GM12878 (cell line): Measurements from ENCODE around the gene SQOR. TPM values are rescaled to one million over a fixed set of nuclear protein-coding genes. Genes with fewer than 3 reads are reported as not detected.
"Not testable (repeated sequence)": the region's sequence is repeated elsewhere in the genome, so short reads cannot be mapped to it uniquely, and the experiment has no call there.

Source experiments
- ATAC-seq: fragments of 200-7000 bp; cut with Tn5 transposase; 3 replicates; pipeline ENCODE4 v1.9.1; 2020; ENCODE audit warnings: mild to moderate bottlenecking, moderate library complexity
- BruUV-seq: library from RNA; stranded (reverse); fragments of 400-500 nt; replicated peaks from 2 replicates; lab custom pipeline; 2021; lab: Mats Ljungman, UMichigan
- CTCF ChIA-PET: fragments of 300-600 bp; sonication (Branson Sonifier 250); formaldehyde crosslinking; extraction: SDS; loops from one replicate; lab custom pipeline; 2021; ENCODE audit warnings: inconsistent platforms; lab: Yijun Ruan, JAX
- POLR2A ChIA-PET: fragments of 350-600 bp; formaldehyde crosslinking; extraction: SDS; loops from one replicate; lab custom pipeline; 2021; ENCODE audit warnings: inconsistent platforms; lab: Charles Lee
- RAD21 ChIA-PET: fragments of 300-600 bp; sonication (Branson Sonifier 250); formaldehyde crosslinking; loops from one replicate; lab custom pipeline; 2023; ENCODE audit warnings: antibody characterized with exemption; ENCODE audit not compliant: unreplicated experiment; lab: Charles Lee
- SMC1A ChIA-PET: fragments of 300-600 bp; sonication (Branson Sonifier 250); formaldehyde crosslinking; loops from one replicate; lab custom pipeline; 2023; ENCODE audit not compliant: unreplicated experiment, uncharacterized antibody; lab: Charles Lee
- DNase-seq: peaks from one replicate; pipeline ENCODE4 v3.0.0-alpha.2; 2011; ENCODE audit warnings: low read depth, low spot score
- FAIRE-seq: peaks from 3 replicates; lab custom pipeline; 2011; peaks lifted over from hg19 to GRCh38; lab: Jason Lieb, UNC
- H2AFZ ChIP-seq: 2 replicates; pipeline ENCODE4 v1.6.0; 2011; ENCODE audit warnings: low read depth, low read length, control low read depth; ENCODE audit not compliant: control insufficient read depth
- H3K27ac ChIP-seq: 2 replicates; pipeline ENCODE4 v1.5.1; 2011; ENCODE audit warnings: control low read depth; ENCODE audit not compliant: control insufficient read depth, insufficient read depth
- H3K27me3 ChIP-seq, 2 experiments: replicated peaks in 1 of 2; 2 replicates each; pipeline versions ENCODE4 v1.6.0 to v1.6.1; 2011; ENCODE audit warnings: low read length in 1 of 2; ENCODE audit not compliant: control insufficient read depth in 2 of 2, insufficient read depth in 2 of 2
- H3K36me3 ChIP-seq, 2 experiments: 2 replicates each; pipeline ENCODE4 v1.5.1; 2011; ENCODE audit warnings: low read length in 1 of 2; ENCODE audit not compliant: control insufficient read depth in 2 of 2, insufficient read depth in 2 of 2
- H3K4me1 ChIP-seq: 2 replicates; pipeline ENCODE4 v1.6.1; 2011; ENCODE audit warnings: mild to moderate bottlenecking, low read length, moderate library complexity, mixed read lengths; ENCODE audit not compliant: control insufficient read depth, insufficient read depth
- H3K4me2 ChIP-seq: 2 replicates; pipeline ENCODE4 v1.6.0; 2011; ENCODE audit warnings: control low read depth; ENCODE audit not compliant: control insufficient read depth, insufficient read depth
- H3K4me3 ChIP-seq: fragments of 200-600 bp; sonication (generic); 2 replicates; pipeline ENCODE4 v1.5.1; 2016
- H3K79me2 ChIP-seq: 2 replicates; pipeline ENCODE4 v1.6.0; 2011; ENCODE audit warnings: low read length; ENCODE audit not compliant: control insufficient read depth, insufficient read depth
- H3K9ac ChIP-seq: 2 replicates; pipeline ENCODE4 v1.8.0; 2011; ENCODE audit warnings: low read length, control low read depth, mixed read lengths; ENCODE audit not compliant: control insufficient read depth, insufficient read depth
- H3K9me3 ChIP-seq: replicated peaks from 3 replicates; pipeline ENCODE4 v1.5.1; 2011; ENCODE audit warnings: mild to moderate bottlenecking, low read length; ENCODE audit not compliant: control insufficient read depth, insufficient read depth
- H4K20me1 ChIP-seq: 2 replicates; pipeline ENCODE4 v1.6.0; 2011; ENCODE audit not compliant: control insufficient read depth, insufficient read depth
- BMI1 ChIP-seq: fragments of 450-650 bp; IDR thresholded peaks from 2 replicates; pipeline ENCODE4 v1.6.1; 2016; ENCODE audit warnings: mild to moderate bottlenecking, moderate library complexity, borderline replicate concordance
- EP300 ChIP-seq, 2 experiments: fragments of 150-350 bp in 1 of 2; IDR thresholded peaks; 2 replicates each; pipeline ENCODE4 v1.6.1; 2011 to 2012; ENCODE audit warnings: low read depth in 2 of 2, low read length in 2 of 2, borderline replicate concordance in 1 of 2, improper control_type of control experiment in 1 of 2, inconsistent platforms in 1 of 2; ENCODE audit not compliant: control insufficient read depth in 1 of 2
- JUND ChIP-seq: IDR thresholded peaks from 2 replicates; pipeline ENCODE4 v1.6.1; 2012; ENCODE audit warnings: low read depth, mild to moderate bottlenecking, low read length, improper control_type of control experiment, moderate library complexity
- MYC ChIP-seq: IDR thresholded peaks from 2 replicates; pipeline ENCODE4 v1.6.1; 2011; ENCODE audit warnings: mild to moderate bottlenecking, low read length, moderate library complexity, inconsistent platforms; ENCODE audit not compliant: insufficient read depth, insufficient replicate concordance, insufficient read length, severe bottlenecking
- POLR2AphosphoS2 ChIP-seq: IDR thresholded peaks from 2 replicates; pipeline ENCODE4 v1.6.1; 2011; ENCODE audit warnings: low read depth, mild to moderate bottlenecking, low read length, improper control_type of control experiment, moderate library complexity
- SMC3 ChIP-seq: IDR thresholded peaks from 2 replicates; pipeline ENCODE4 v1.6.1; 2011; ENCODE audit warnings: low read length, improper control_type of control experiment, borderline replicate concordance
- TARDBP ChIP-seq: IDR thresholded peaks from 2 replicates; pipeline ENCODE4 v1.6.1; 2016; ENCODE audit warnings: borderline replicate concordance
- TBL1XR1 ChIP-seq: IDR thresholded peaks from 2 replicates; pipeline ENCODE4 v1.6.1; 2012; ENCODE audit warnings: low read depth, low read length, improper control_type of control experiment
- YBX1 ChIP-seq: fragments of 450-650 bp; IDR thresholded peaks from 2 replicates; pipeline ENCODE4 v1.6.1; 2016; ENCODE audit warnings: antibody characterized with exemption
- WGBS: methylation state at CpG from one replicate; pipeline ENCODE4 v1.1.6; 2016; ENCODE audit warnings: low lambda C conversion rate; ENCODE audit not compliant: insufficient replicate concordance, insufficient coverage; ENCODE audit errors: missing lambda C conversion rate; 5-methylcytosine and 5-hydroxymethylcytosine counted together
- in situ Hi-C: fragments of 300-500 bp; cut with MboI; formaldehyde crosslinking; loops from 9 replicates; pipeline ENCODE4 v1.14.3; 2018; ENCODE audit warnings: mixed read lengths
- intact Hi-C: fragments of 100-400 bp; cut with micrococcal nuclease; formaldehyde crosslinking; loops from one replicate; pipeline ENCODE4 v1.14.2; 2022; ENCODE audit not compliant: unreplicated experiment
- polyA plus RNA-seq, 11 experiments: library from polyadenylated mRNA; depleted of rRNA in 4 of 11; unstranded in 6 of 11; stranded (reverse) in 5 of 11; fragments of >200 nt; fragmentation: Nextera tagmentation in 4 of 11; fragmentation: Illumina TruSeq in 1 of 11; extraction: Ambion mirVana in 4 of 11; extraction: Trizol in 1 of 11; gene quantifications; 1 replicate in 1 of 11; 2 replicates in 10 of 11; pipeline versions ENCODE4 v1.2.1 to v1.2.3, GENCODE V29; 2011 to 2016; ENCODE audit warnings: inconsistent platforms in 2 of 11, missing spikeins in 2 of 11, low read depth in 1 of 11
- total RNA-seq, 4 experiments: library from RNA; depleted of rRNA in 3 of 4; stranded (reverse); fragments of >200 nt in 3 of 4; fragmentation: Illumina TruSeq in 1 of 4; extraction: Trizol in 1 of 4; gene quantifications; 2 replicates each; pipeline versions ENCODE4 v1.2.1 to v1.2.3, GENCODE V29; 2013 to 2021
- TF ChIP-seq, protein P1 (sequence below): fragments of 150-350 bp; IDR thresholded peaks from 2 replicates; pipeline ENCODE4 v1.6.1; 2014; ENCODE audit warnings: mild to moderate bottlenecking, low read depth, low read length
- TF ChIP-seq, protein P2 (sequence below): fragments of 450-650 bp; formaldehyde crosslinking; IDR thresholded peaks from 2 replicates; pipeline ENCODE4 v1.4.0; 2020; ENCODE audit warnings: mild to moderate bottlenecking, moderate library complexity

Gene SQOR
- total and polyA plus RNA-seq, 10 of the 15 experiments (the other 5 are each of a cell fraction or from before 2014, with no cell fraction given), result 14.5 to 74.7 (median 44.2) TPM

DNA sequence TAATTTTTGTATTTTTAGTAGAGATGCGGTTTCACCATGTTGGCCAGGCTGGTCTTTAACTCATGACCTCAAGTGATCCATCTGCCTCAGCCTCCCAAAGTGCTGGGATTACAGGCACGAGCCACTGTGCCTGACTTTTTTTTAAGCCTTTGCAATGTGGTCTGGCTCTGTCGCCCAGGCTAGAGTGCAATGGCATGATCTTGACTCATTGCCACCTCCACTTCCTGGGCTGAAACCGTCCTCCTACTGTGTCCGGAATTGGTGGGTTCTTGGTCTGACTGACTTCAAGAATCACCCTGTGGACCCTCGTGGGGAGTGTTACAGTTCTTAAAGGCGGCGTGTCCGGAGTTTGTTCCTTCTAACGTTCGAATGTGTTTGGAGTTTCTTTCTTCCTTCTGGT lies 15.2 kb downstream of the SQOR start:
- H3K27me3 ChIP-seq, intact Hi-C loops, H3K36me3 ChIP-seq, H3K27ac ChIP-seq, H3K4me1 ChIP-seq, FAIRE-seq, H3K9ac ChIP-seq, BruUV-seq, RAD21 ChIA-PET, POLR2A ChIA-PET, SMC1A ChIA-PET, H3K4me2 ChIP-seq, DNase-seq, H4K20me1 ChIP-seq, H3K4me3 ChIP-seq, H3K79me2 ChIP-seq, ATAC-seq, in situ Hi-C loops, H3K9me3 ChIP-seq, H2AFZ ChIP-seq: not testable (repeated sequence)
- CTCF ChIA-PET, result interaction anchor here (1.5 kb wide), 1 partner anchor 55 kb away, joined by 3 read pairs; no protein-coding TSS in a partner anchor
- 40% methylated on average over 11 of the region's 11 CpGs for WGBS

DNA sequence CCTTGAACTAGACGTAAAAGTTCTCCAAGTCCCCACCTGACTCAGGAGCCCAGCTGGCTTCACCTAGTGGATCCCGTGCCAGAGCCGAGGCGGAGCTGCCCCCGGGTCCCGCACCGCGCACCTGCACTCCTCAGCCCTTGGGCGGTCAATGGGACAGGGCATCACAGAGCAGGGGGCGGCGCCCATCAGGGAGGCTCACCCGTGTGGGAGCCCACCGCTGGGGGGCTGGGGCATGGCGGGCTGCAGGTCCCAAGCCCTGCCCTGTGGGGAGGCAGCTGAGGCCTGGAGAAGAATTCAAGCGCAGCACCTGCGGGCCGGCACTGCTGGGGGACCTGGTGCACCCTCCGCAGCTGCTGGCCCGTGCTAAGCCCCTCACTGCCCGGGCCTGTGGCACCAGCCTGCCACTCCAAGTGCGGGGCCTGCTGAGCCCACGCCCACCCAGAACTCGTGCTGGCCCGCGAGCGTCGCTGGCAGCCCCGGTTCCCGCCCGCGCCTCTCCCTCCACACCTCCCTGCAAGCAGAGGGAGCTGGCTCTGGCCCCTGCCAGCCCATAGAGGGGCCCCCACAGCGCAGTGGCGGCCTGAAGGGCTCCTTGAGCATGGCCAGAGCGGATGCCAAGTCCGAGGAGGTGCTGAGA lies 16.2 kb downstream of the SQOR start:
- no peak overlapping the region for H2AFZ ChIP-seq
- no peaks in the 10 kb centered on the region for H4K20me1 ChIP-seq
- 97% methylated on average over 33 of the region's 35 CpGs for WGBS
- no peak overlapping the region for H3K27ac ChIP-seq
- ChIA-PET RAD21 (no interaction called here), SMC1A (no interaction called here), CTCF (no interaction called here), POLR2A (no interaction called here)
- no TSS peak for BruUV-seq
- intact Hi-C loops (no loop called here), in situ Hi-C loops (no loop called here)
- DNase-seq (no peak), ATAC-seq (no peak), FAIRE-seq (no peak)
- no peaks in the 10 kb centered on the region for H3K27me3 ChIP-seq
- H3K9ac ChIP-seq, result no peak overlapping the region
- H3K4me3 ChIP-seq, result no peak overlapping the region
- H3K9me3 ChIP-seq, result no peaks in the 10 kb centered on the region; the same call in 2 of the 3 replicates
- H3K4me2 ChIP-seq, result no peak overlapping the region
- H3K36me3 ChIP-seq, result no peaks in the 10 kb centered on the region
- peaks cover 2% of the 10 kb centered on the region; the same call in 1 of the 2 replicates for H3K4me1 ChIP-seq
- no peaks in the 10 kb centered on the region; the same call in none of the 2 replicates for H3K79me2 ChIP-seq
- TF ChIP-seq BMI1, result no peak
- TF ChIP-seq TARDBP, result no peak
- no peak for TF ChIP-seq MYC
- no peak for TF ChIP-seq YBX1
- TF ChIP-seq TBL1XR1, result no peak
- no peak for TF ChIP-seq POLR2AphosphoS2
- TF ChIP-seq, protein P1, sequence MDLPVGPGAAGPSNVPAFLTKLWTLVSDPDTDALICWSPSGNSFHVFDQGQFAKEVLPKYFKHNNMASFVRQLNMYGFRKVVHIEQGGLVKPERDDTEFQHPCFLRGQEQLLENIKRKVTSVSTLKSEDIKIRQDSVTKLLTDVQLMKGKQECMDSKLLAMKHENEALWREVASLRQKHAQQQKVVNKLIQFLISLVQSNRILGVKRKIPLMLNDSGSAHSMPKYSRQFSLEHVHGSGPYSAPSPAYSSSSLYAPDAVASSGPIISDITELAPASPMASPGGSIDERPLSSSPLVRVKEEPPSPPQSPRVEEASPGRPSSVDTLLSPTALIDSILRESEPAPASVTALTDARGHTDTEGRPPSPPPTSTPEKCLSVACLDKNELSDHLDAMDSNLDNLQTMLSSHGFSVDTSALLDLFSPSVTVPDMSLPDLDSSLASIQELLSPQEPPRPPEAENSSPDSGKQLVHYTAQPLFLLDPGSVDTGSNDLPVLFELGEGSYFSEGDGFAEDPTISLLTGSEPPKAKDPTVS, result no peak
- TF ChIP-seq EP300 (IDR thresholded peaks at IDR 0.05; ENCODE audit: borderline replicate concordance in 1 of 2, control insufficient read depth in 1 of 2, low read depth in 2 of 2, low read length in 2 of 2), result no peak
- TF ChIP-seq SMC3, result no peak
- TF ChIP-seq JUND, result no peak
- TF ChIP-seq, protein P2, sequence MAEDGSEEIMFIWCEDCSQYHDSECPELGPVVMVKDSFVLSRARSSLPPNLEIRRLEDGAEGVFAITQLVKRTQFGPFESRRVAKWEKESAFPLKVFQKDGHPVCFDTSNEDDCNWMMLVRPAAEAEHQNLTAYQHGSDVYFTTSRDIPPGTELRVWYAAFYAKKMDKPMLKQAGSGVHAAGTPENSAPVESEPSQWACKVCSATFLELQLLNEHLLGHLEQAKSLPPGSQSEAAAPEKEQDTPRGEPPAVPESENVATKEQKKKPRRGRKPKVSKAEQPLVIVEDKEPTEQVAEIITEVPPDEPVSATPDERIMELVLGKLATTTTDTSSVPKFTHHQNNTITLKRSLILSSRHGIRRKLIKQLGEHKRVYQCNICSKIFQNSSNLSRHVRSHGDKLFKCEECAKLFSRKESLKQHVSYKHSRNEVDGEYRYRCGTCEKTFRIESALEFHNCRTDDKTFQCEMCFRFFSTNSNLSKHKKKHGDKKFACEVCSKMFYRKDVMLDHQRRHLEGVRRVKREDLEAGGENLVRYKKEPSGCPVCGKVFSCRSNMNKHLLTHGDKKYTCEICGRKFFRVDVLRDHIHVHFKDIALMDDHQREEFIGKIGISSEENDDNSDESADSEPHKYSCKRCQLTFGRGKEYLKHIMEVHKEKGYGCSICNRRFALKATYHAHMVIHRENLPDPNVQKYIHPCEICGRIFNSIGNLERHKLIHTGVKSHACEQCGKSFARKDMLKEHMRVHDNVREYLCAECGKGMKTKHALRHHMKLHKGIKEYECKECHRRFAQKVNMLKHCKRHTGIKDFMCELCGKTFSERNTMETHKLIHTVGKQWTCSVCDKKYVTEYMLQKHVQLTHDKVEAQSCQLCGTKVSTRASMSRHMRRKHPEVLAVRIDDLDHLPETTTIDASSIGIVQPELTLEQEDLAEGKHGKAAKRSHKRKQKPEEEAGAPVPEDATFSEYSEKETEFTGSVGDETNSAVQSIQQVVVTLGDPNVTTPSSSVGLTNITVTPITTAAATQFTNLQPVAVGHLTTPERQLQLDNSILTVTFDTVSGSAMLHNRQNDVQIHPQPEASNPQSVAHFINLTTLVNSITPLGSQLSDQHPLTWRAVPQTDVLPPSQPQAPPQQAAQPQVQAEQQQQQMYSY (CRISPR knock-in tag), result no peak
